Measurements from ENCODE around the gene IQGAP1. TPM values are rescaled to one million over a fixed set of nuclear protein-coding genes. Genes with fewer than 3 reads are reported as not detected.
A peak's percentile ranks its signal among the peaks of the same experiment; 100 is the strongest.

Gene IQGAP1
- total RNA-seq, 1 experiment from 2014 or later: 113 TPM

DNA sequence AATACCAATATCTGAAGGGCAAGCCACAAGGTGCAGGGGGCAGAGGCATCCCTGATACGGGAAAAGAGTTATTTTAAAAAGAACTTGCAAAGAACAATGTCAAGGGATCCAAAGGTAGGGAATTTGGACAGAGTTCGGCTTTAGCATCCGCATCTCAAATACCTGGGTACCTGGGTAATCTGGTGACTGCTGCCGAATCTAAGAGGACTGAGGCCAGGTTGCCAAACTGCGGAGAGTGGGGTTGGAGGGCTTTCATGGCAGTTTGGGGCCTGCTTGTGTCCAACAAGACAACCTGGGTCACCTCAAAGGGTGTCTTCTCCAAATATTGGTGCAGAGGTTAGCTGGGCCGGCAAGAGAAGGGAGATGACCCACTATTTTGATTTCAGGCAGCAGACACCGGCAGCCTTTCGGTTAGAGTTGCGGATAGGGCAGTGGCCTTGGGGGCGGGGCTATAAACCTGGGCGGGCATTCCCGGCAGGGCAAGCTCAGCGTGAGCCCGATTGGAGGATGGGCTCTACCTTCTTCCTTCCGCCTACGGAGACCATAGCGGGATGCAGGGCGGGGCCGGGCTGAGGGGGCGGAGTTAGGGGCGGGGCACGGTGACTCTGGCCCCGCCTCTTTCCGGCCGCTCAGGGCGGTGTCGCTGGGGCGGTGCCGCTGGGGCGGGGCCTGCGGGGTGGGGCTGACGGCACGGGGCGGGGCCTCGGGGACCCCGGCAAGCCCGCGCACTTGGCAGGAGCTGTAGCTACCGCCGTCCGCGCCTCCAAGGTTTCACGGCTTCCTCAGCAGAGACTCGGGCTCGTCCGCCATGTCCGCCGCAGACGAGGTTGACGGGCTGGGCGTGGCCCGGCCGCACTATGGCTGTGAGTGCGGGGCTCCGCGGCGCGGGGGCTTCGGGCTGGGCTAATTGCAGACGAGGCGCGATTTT, at the start of gene IQGAP1 (continued):
- TF ChIP-seq, protein P1, sequence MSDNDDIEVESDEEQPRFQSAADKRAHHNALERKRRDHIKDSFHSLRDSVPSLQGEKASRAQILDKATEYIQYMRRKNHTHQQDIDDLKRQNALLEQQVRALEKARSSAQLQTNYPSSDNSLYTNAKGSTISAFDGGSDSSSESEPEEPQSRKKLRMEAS (IDR thresholded peaks at IDR 0.05): no peak
- TF ChIP-seq POLR2A (IDR thresholded peaks at IDR 0.05; ENCODE audit: borderline replicate concordance, extremely low read depth, insufficient read depth, insufficient read length) (peak; percentile 28), YY1 (IDR thresholded peaks at IDR 0.05; ENCODE audit: extremely low read depth, insufficient replicate concordance, low read depth, low read length) (peak; percentile 76), ZNF274 (IDR thresholded peaks at IDR 0.05; ENCODE audit: low read depth, low read length) (no peak), SP1 (IDR thresholded peaks at IDR 0.05; ENCODE audit: low read depth) (peak; percentile 57; the same call in 1 of the 2 replicates), POLR2AphosphoS5 (IDR thresholded peaks at IDR 0.05; ENCODE audit: low read depth, low read length) (peak; percentile 94)

DNA sequence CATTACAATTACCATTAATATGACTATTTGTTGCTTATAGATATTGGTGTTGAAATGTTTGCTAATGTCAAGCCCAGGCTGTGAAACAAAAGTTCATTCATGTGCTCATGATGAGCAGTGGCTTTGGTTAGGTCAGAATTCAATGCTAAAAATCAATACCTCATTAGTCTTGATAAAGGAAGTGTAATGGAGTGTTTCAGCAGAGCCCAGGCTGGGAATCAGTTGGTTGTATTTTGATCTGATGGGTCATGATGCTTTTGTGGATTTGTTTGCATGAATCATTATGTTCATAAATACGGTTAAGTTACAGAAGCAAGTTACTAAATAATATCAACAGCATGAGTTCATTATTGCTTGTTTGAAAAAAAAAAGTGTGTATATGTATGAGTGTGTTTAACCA, 49.5 kb upstream of the IQGAP1 start:
- ChIA-PET CTCF (no interaction called here), POLR2A (no interaction called here), RAD21 (ENCODE audit: low non-redundant PET in 1 of 2, low total read pairs in 2 of 2, uncharacterized antibody in 2 of 2, unreplicated experiment in 2 of 2) (no interaction called here)
- no peaks in the 10 kb centered on the region for H3K27me3 ChIP-seq (ENCODE audit: insufficient read depth, low read length)
- no TSS peak for BruUV-seq (replicated peaks)
- peaks cover 3 to 14% of the 10 kb centered on the region in 2 experiments; a peak in 3 of 4 replicates for H3K4me1 ChIP-seq (ENCODE audit: control insufficient read depth in 1 of 2, insufficient read depth in 2 of 2, low read length in 2 of 2)
- no peaks in the 10 kb centered on the region for H3K79me2 ChIP-seq (ENCODE audit: insufficient read depth, low read length)
- no peak overlapping the region for H2AFZ ChIP-seq (ENCODE audit: low read depth, low read length, poor library complexity, severe bottlenecking)
- H3K9ac ChIP-seq (ENCODE audit: low read length): no peak overlapping the region
- H3K4me3 ChIP-seq (replicated peaks in 1 of 2; ENCODE audit: low read depth in 1 of 2, low read length in 2 of 2): no peak overlapping the region
- DNase-seq (ENCODE audit: low read depth, low spot score): no peak
- H3K4me2 ChIP-seq (ENCODE audit: low read length): no peak overlapping the region
- no peak for ATAC-seq
- no peaks in the 10 kb centered on the region for H3K36me3 ChIP-seq (ENCODE audit: control insufficient read depth in 1 of 2, insufficient read depth in 2 of 2, low read length in 2 of 2)
- no peak overlapping the region for H3K27ac ChIP-seq (ENCODE audit: low read depth, low read length)
- H3K9me2 ChIP-seq (ENCODE audit: insufficient read depth): no peaks in the 10 kb centered on the region
- H3K9me3 ChIP-seq (ENCODE audit: control insufficient read depth in 1 of 2, insufficient read depth in 1 of 2, low read depth in 1 of 2, low read length in 2 of 2): no peaks in the 10 kb centered on the region
- H4K20me1 ChIP-seq (ENCODE audit: insufficient read depth): no peaks in the 10 kb centered on the region
- TF ChIP-seq SRF (IDR thresholded peaks at IDR 0.05; ENCODE audit: low read depth) (no peak), POLR2AphosphoS5 (IDR thresholded peaks at IDR 0.05; ENCODE audit: low read depth, low read length) (no peak), RAD21 (IDR thresholded peaks at IDR 0.05; ENCODE audit: low read depth) (no peak)
- TF ChIP-seq, protein P2, sequence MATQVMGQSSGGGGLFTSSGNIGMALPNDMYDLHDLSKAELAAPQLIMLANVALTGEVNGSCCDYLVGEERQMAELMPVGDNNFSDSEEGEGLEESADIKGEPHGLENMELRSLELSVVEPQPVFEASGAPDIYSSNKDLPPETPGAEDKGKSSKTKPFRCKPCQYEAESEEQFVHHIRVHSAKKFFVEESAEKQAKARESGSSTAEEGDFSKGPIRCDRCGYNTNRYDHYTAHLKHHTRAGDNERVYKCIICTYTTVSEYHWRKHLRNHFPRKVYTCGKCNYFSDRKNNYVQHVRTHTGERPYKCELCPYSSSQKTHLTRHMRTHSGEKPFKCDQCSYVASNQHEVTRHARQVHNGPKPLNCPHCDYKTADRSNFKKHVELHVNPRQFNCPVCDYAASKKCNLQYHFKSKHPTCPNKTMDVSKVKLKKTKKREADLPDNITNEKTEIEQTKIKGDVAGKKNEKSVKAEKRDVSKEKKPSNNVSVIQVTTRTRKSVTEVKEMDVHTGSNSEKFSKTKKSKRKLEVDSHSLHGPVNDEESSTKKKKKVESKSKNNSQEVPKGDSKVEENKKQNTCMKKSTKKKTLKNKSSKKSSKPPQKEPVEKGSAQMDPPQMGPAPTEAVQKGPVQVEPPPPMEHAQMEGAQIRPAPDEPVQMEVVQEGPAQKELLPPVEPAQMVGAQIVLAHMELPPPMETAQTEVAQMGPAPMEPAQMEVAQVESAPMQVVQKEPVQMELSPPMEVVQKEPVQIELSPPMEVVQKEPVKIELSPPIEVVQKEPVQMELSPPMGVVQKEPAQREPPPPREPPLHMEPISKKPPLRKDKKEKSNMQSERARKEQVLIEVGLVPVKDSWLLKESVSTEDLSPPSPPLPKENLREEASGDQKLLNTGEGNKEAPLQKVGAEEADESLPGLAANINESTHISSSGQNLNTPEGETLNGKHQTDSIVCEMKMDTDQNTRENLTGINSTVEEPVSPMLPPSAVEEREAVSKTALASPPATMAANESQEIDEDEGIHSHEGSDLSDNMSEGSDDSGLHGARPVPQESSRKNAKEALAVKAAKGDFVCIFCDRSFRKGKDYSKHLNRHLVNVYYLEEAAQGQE (IDR thresholded peaks at IDR 0.05; ENCODE audit: low read depth): no peak
- TF ChIP-seq, protein P3, sequence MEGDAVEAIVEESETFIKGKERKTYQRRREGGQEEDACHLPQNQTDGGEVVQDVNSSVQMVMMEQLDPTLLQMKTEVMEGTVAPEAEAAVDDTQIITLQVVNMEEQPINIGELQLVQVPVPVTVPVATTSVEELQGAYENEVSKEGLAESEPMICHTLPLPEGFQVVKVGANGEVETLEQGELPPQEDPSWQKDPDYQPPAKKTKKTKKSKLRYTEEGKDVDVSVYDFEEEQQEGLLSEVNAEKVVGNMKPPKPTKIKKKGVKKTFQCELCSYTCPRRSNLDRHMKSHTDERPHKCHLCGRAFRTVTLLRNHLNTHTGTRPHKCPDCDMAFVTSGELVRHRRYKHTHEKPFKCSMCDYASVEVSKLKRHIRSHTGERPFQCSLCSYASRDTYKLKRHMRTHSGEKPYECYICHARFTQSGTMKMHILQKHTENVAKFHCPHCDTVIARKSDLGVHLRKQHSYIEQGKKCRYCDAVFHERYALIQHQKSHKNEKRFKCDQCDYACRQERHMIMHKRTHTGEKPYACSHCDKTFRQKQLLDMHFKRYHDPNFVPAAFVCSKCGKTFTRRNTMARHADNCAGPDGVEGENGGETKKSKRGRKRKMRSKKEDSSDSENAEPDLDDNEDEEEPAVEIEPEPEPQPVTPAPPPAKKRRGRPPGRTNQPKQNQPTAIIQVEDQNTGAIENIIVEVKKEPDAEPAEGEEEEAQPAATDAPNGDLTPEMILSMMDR (IDR thresholded peaks at IDR 0.05 in 2 of 3, conservative IDR thresholded peaks at IDR 0.05 in 1 of 3; ENCODE audit: borderline replicate concordance in 1 of 3, insufficient read depth in 1 of 3, low read depth in 2 of 3, low read length in 2 of 3): no peak
- intact Hi-C loops (cut with micrococcal nuclease): no loop called here
